Lower leg skin (tissue), 4 donors: ENCODE measurements around the gene TMEM127. TPM values are rescaled to one million over a fixed set of nuclear protein-coding genes. Genes with fewer than 3 reads are reported as not detected.
"Not testable (repeated sequence)": the region's sequence is repeated elsewhere in the genome, so short reads cannot be mapped to it uniquely, and the experiment has no call there.

Source experiments
- DNase-seq, 2 donors: peaks; one replicate each; pipeline ENCODE4 v3.0.0-alpha.2; 2019; ENCODE audit warnings: low spot score in 2 of 2
- H3K4me3 ChIP-seq: fragments of 200-600 bp; sonication (generic); 2 replicates; pipeline ENCODE4 v1.5.1; 2017; ENCODE audit warnings: mild to moderate bottlenecking, low read depth; ENCODE audit not compliant: poor library complexity, severe bottlenecking
- POLR2A ChIP-seq, 2 donors: fragments of 450-650 bp; IDR thresholded peaks; one replicate each; pipeline ENCODE4 v1.6.1; 2016 to 2017; ENCODE audit warnings: antibody characterized with exemption in 2 of 2, mild to moderate bottlenecking in 1 of 2, moderate library complexity in 1 of 2
- WGBS, 2 donors: methylation state at CpG; one replicate each; pipeline ENCODE4 v1.1.5; 2018; 5-methylcytosine and 5-hydroxymethylcytosine counted together
- intact Hi-C: fragments of 100-400 bp; cut with DNase I; formaldehyde crosslinking; loops from one replicate; pipeline ENCODE4 v1.15.0; 2023; ENCODE audit warnings: low total_unique reads
- total RNA-seq, 4 donors: library from RNA; depleted of rRNA; stranded (reverse); fragments of >200 nt; gene quantifications; one replicate each; pipeline ENCODE4 v1.1.0, GENCODE V29; 2016
- TF ChIP-seq, protein P1 (sequence below), 3 donors: fragments of 450-650 bp; IDR thresholded peaks; one replicate each; pipeline ENCODE4 v1.5.1; 2016; ENCODE audit warnings: antibody characterized with exemption in 3 of 3, mild to moderate bottlenecking in 3 of 3, moderate library complexity in 2 of 3

The TMEM127 gene
- total RNA-seq, 4 donors from 2014 or later, result 49.5 to 76.2 (median 60.4) TPM

DNA sequence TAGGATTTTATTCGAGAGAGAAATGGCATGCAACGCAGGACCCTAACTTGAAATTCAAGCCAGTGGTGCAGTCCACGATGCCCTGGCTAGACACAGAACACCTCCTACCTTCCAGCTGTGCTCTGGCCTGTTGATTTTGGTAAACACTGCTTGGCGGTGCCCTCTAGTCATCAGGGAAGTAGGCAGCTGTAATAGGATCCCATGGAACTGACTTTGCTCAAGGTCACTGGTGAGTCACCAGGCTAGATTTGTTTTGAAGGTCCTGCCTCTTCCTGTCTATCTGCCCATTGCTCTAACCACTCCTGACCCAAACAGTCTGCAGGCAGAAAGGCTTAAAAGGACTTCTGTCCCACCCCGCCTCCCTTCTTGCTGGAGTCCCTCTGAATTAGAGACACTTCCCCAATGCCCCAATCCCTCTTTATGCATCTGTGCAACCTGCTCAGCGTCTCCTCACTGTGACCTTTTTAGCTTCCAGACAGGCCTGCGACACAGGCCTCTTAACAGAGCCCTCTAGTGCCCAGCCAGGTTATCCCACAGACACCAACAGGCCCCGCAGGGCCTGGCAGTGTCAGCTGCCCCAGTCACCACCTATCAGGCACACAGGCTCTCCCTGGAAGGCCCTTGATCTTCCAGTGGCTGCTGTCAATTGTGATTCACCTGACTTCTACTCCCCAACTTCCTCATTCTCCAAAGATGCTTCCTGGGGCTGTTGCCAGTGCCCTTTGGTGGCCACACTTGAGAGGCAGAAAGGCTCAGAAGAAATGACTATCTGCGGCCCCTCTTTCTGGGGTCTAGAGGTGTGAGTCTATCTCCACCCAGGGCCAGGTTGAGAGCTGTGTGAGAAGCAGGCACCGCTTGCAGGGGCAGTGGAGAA is 5.2 kb downstream of the TMEM127 start:
- peak in 1 of 2 donors; percentile 64 for DNase-seq
- no peak for TF ChIP-seq POLR2A (IDR thresholded peaks at IDR 0.05)
- TF ChIP-seq, protein P1, sequence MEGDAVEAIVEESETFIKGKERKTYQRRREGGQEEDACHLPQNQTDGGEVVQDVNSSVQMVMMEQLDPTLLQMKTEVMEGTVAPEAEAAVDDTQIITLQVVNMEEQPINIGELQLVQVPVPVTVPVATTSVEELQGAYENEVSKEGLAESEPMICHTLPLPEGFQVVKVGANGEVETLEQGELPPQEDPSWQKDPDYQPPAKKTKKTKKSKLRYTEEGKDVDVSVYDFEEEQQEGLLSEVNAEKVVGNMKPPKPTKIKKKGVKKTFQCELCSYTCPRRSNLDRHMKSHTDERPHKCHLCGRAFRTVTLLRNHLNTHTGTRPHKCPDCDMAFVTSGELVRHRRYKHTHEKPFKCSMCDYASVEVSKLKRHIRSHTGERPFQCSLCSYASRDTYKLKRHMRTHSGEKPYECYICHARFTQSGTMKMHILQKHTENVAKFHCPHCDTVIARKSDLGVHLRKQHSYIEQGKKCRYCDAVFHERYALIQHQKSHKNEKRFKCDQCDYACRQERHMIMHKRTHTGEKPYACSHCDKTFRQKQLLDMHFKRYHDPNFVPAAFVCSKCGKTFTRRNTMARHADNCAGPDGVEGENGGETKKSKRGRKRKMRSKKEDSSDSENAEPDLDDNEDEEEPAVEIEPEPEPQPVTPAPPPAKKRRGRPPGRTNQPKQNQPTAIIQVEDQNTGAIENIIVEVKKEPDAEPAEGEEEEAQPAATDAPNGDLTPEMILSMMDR (IDR thresholded peaks at IDR 0.05), result peak in 1 of 3 donors; percentile 72
- H3K4me3 ChIP-seq, result no peak overlapping the region
- intact Hi-C loops, result no loop called here
- WGBS, 2 donors, result 46 to 47% methylated on average over 10 of the region's 10 CpGs

DNA sequence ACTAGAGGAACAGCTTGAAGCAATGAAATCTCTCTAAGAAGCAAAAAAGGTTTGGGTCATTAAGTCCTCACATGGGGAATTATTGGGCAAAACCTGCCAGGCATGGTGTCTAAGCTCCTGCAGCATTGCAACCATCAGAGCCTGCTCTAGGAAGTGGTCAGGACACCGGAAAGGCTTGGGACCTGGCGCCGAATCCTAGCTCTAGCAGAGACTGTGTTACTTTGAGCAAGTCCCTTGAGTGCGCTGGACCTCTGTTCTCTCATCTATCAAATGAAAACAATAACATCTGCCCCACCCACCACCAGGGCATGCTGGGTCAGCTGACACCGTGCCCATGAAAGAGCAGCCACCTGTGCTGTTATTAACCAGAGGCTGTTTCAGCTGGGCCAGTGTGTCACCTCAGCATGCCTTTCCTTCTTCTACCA is 6.3 kb downstream of the TMEM127 start:
- DNase-seq, result no peak
- intact Hi-C loops, result no loop called here
- H3K4me3 ChIP-seq, result no peak overlapping the region
- TF ChIP-seq POLR2A (IDR thresholded peaks at IDR 0.05), result no peak
- TF ChIP-seq, protein P1 (IDR thresholded peaks at IDR 0.05), result no peak
- 55 to 77% methylated on average over 5 of the region's 5 CpGs for WGBS, 2 donors

DNA sequence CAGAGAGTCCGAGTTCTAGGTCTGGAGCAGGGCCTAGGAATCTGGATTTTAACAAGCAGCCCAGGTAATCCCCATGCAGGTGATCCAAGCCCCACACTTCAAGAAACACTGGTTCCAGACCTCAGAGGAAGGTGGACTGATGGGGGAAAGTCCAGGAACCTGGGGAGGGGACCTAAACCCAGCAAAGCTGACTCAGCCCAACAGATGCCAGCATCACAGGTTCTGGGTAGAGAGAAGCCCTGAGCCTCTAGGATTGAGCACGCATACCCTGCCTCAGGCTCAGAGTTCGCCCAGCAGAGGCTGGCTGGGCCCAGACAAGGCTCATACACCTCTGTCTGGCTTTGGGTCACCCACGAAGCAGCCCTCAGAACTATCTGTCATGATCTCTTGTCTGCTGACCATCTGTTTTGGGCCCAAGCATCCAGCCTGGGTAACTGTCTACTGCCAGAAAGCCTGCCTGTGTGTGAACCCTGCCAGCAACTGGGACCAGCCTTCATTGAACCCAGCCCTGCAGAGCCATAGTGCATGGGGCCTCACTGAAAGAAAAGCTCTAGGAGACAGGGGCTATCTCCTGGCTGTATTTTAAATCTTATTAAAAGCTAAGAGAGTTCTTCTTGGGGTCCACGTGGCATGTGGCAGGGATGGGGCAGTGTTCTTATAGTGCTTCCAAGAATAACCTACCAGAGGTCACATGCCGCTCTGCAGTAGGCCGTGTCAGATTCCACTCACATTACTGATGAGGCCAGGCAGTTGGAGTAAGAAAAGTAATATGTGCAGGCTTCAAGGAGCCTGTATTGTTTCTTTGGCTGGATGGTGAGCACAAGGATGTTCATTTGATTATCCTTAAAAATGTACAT is 7.4 kb downstream of the TMEM127 start:
- 71 to 79% methylated on average over 7 of the region's 7 CpGs for WGBS, 2 donors
- TF ChIP-seq, protein P1 (IDR thresholded peaks at IDR 0.05), result no peak
- no peak for TF ChIP-seq POLR2A (IDR thresholded peaks at IDR 0.05)
- DNase-seq, result no peak
- H3K4me3 ChIP-seq, result no peak overlapping the region
- intact Hi-C loops, result no loop called here

DNA sequence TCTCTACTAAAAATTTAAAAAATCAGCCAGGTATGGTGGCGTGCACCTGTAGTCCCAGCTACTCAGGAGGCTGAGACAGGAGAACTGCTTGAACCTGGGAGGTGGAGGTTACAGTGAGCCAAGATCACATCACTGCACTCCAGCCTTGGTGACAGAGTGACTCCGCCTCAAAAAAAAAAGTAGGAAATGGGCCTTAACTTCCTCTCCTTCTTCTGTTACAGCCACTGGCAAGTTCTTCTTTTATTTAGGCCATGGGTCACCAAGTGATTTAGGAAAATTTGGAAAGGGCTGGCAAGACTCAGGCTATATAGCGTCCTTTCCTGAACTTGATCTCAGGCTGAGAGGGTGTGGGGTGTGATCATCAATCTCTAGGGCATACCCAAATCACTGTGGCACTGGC is 8.1 kb downstream of the TMEM127 start:
- H3K4me3 ChIP-seq, DNase-seq, intact Hi-C loops: not testable (repeated sequence)
- 73 to 79% methylated on average over 3 of the region's 3 CpGs for WGBS, 2 donors

DNA sequence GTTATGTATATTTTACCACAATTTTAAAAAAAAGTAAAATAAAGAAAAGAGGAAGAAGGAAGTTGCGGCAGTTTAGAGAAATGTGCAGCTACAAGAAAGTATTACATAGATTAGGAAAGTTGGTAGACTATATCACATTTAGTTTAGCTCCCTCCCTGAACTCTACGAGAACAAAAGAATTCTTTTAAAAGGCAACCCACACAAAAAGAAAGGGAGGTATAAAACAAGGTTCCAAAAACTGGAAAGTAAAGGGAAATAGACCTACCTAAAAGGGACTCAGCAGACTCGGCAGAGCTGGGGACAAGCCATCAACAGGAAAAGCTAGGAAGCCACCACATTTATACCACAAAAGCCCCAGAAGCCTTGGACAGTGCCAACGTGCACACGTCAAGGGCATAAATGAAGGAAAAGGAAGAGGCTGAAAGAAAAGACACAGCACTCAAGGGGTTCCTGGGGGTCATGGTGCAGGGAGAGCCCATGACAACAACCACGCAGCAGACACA is 9.1 kb downstream of the TMEM127 start:
- H3K4me3 ChIP-seq, result no peak overlapping the region
- TF ChIP-seq, protein P1 (IDR thresholded peaks at IDR 0.05), result no peak
- no peak for TF ChIP-seq POLR2A (IDR thresholded peaks at IDR 0.05)
- DNase-seq, result no peak
- intact Hi-C loops, result no loop called here
- WGBS, 2 donors, result 58 to 70% methylated on average over 6 of the region's 6 CpGs

DNA sequence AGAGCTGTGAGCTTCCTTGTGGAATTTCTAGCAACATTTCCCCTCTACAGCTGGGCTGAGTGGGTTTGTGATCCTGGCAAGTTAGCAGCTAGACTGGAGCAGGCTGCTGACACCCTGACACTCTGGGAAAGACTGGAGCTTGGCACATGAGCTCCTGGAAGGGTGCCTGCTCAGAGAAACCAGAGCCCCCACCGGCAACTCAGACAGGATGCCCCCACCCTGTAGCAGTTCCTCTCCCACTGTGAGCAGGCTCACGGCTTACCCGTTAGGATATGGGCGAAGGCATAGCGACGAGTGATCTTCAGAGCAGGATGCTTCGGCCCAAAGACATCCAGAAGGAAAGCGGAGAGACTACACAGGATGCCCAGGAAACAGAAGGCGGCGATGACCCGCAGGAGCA is 11.2 kb downstream of the TMEM127 start:
- no peak for DNase-seq
- intact Hi-C loops, result no loop called here
- no peak overlapping the region for H3K4me3 ChIP-seq
- 76 to 81% methylated on average over 11 of the region's 11 CpGs for WGBS, 2 donors
- TF ChIP-seq, protein P1 (IDR thresholded peaks at IDR 0.05), result no peak
